SK-MEL-5 (cell line): ENCODE data around the gene FASTKD3. TPM values are rescaled to one million over a fixed set of nuclear protein-coding genes. Genes with fewer than 3 reads are reported as not detected.

Experiments used
- DNase-seq: peaks from one replicate; pipeline ENCODE4 v3.0.0-alpha.2; 2016; ENCODE audit warnings: low read depth, low spot score
- in situ Hi-C: cut with HindIII; loops from 2 replicates; pipeline ENCODE4 v1.10.0; 2016; ENCODE audit warnings: low sequenced_read_pairs, high pct_unique_total_duplicates, low pct_unique_long_range_greater_than_20kb
- total RNA-seq: library from RNA; depleted of rRNA; stranded (reverse); fragments of >200 nt; shearing (Covaris generic); gene quantifications from 2 replicates; pipeline ENCODE4 v1.2.3, GENCODE V29; 2014; rRNA removed

FASTKD3 gene
- total RNA-seq, 1 experiment from 2014 or later = 33.6 TPM

DNA sequence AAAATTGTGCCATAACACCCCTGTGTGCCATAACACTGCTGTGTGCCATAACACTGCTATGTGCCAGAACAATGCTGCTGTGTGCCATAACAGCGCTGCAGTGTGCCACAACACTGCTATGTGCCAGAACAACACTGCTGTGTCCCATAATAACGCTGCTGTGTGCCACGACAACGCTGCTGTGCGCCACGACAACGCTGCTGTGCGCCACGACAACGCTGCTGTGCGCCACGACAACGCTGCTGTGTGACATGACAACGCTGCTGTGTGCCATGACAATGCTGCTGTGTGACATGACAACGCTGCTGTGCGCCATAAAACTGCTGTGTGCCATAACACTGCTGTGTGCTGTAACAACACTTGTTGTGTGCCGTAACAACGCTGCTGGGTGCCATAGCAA is 43.8 kb downstream of the FASTKD3 start:
- in situ Hi-C loops = no loop called here
- no peak for DNase-seq

DNA sequence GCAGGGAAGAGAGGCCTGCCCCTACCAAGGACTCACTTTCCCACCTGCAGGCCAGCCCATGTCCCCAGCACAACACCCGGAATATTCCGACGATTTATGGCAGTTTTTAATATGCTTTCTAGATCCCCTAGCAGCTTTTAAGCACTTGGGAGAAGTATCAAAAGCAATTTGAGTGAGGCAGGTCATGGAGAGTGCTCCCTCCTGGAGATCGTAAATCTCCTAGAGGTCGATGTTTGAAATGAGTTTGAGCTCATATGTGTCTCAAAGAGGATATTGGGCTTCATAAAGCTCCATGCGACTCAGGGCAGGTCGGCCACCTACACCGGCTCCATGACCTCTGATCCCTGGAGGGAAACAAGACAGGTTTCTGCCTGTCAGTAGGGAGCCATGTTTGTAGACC is 45.2 kb downstream of the FASTKD3 start:
- in situ Hi-C loops = no loop called here
- DNase-seq = no peak

DNA sequence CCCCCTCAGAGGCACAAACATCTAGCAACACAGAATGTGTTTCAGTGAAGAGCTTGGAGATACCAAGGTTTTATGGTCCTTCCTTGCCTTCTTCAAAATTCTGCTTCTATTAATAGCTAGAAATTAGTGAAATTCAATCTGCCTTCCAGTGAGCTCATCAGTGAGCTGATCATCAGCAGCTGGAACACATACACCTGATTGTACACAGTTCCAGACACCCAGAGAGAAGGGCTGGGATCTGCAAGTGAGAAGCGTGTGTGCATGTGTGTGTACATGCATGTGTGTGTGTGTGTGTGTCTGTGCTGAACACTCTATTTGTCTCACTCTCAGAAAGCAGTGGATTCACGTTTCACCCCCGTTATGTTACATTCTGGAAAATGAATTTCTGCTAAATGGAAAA is 46.4 kb downstream of the FASTKD3 start:
- in situ Hi-C loops = no loop called here
- DNase-seq = no peak

DNA sequence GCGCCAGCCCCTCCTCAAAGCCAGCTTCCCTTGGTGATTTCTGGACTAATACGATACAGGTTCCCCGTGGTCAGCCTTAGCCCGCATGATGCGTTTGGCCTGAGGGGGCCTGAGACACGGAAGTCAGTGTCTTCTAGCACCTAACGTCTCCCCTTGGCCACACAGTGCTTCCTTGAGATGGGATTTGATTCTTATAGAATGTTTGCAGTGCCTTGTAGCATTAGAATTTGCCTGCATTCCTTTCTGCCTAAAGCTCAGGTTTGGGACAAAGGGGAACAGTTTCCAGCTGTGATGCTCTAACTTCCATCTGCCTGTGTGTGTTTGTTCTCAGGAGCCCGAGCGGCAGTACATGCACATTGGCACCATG is 52.3 kb downstream of the FASTKD3 start:
- DNase-seq = no peak
- in situ Hi-C loops = no loop called here

DNA sequence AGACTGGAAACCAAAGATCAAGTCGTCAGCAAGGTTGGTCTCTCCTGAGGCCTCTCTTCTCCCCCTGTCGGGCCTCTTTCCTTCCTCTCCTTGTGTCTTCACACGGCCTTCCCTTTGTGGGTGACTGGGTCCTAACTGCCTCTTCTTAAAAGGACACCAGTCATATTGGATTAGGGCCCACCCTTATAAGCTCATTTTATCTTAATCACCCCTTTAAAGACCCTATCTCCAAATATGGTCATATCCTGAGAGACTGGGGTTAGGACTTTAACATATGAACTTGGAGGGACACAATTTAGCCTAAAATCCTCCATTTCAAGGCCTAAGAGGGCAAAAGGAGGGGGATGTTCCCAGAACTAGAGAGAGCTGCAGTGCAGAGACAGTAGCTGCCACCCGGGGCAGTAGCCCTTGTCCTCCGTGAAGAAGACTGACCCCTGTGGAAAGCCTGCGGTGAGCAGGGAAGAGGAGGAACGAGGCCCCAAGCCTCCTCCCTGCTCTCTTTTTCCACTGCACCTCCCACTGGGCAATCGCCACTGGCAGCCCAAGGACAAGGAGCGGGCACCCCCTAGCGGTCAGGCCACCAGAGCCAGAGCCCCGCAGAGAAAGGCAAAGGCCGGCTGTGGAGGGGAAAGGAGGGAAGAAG is 52.8 kb downstream of the FASTKD3 start:
- peak; percentile 94 for DNase-seq

DNA sequence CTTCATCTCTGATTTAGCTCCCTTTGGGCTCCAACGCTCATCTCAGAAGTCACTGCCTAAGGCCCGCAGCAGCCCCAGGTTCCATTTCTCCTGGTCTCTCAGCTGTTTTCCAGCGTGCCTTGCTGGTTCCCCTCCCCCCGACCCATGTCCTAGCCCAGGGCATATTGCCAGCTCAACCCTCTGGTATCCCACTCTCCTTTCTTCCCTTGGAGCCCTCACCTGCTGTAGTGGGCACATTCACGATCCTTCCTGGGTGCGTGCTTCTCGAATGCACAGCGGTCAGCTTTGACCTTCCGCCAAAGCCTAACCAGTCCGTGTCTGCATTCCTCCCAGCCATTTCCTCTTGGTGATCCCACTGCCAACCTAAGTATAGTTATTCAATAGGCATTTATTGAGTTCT is 54.0 kb downstream of the FASTKD3 start:
- in situ Hi-C loops = no loop called here
- DNase-seq = no peak

More for the DNA sequence above, 52.8 kb downstream of the FASTKD3 start:
- in situ Hi-C loops = no loop called here

DNA sequence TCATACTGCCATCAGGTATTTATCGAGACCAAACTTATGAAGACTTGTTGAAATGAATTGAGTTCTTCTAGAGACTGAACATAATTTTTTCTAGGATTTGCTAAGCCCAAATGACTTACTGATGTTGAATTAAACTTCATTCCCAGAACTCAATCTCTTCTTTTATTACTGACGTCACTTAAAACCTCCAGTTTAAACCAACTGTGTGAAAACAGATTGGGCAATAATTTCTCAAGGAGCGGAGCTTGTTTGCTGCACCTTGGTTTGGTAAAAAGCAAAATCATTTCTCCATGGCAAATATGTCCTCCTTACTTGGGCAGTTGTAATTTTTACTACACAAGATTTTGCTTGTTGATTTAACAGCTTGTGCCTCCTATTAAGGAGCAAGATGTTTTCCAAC is 55.3 kb downstream of the FASTKD3 start:
- no peak for DNase-seq
- in situ Hi-C loops = no loop called here

DNA sequence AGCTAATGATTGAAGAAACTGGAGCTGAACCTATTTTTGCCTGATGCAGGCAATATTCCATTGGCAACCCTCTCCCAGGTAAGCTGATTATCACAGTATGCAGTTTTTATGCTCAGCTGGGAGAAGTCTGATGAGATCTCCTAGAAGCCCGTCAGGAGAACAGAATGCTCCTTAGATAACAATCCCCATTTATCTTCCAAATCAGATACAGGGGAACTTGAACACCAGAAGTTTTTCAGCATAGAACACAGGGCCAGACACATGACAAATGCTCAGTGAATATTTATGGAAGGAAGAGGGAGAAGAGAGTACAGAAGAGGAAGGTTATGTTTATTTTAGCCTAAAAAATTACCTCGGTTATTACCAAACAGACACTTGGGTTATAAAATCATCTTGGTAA is 55.8 kb downstream of the FASTKD3 start:
- in situ Hi-C loops = no loop called here
- no peak for DNase-seq

DNA sequence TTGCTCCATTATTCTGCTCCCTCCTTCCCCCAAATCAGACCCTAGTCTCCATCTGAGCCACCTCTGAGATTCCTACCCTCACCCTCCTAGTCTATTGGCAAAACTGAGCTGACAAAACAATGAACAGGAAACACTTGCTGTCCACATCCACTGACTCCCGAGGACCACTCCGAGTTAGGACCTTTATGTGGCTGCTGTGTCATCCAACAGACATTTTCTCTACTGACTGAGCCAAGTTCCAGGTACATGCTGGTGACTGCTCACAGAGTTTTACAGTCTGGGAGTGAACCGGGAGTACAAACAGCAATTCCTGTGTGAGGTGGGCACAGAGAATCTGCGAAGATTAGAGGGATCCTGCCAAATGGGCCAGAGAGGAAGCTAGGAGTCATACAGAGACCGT is 57.1 kb downstream of the FASTKD3 start:
- DNase-seq = no peak
- in situ Hi-C loops = no loop called here

Other genes with a start within 250 kb of the FASTKD3 start
- 0.16 TPM in 1 of 2 replicates, not detected in the other for gene CFAP90, start 17.9 kb downstream of the FASTKD3 start, total RNA-seq
- 74.7 and 86.7 TPM in 2 replicates for gene MTRR, start 117 bp upstream of the FASTKD3 start, total RNA-seq